GM19395 (cell line): ENCODE measurements around the gene NT5C1B.

Source experiments
- ATAC-seq: cut with Tn5 transposase; IDR thresholded peaks from one replicate; pipeline ENCODE4 v1.9.1; 2021; ENCODE audit warnings: mild to moderate bottlenecking, moderate library complexity; ENCODE audit not compliant: unreplicated experiment

NT5C1B gene

GRCh38 chr2:18600255-18600613 is 10.9 kb upstream of the NT5C1B start:
- no peak for ATAC-seq

DNA sequence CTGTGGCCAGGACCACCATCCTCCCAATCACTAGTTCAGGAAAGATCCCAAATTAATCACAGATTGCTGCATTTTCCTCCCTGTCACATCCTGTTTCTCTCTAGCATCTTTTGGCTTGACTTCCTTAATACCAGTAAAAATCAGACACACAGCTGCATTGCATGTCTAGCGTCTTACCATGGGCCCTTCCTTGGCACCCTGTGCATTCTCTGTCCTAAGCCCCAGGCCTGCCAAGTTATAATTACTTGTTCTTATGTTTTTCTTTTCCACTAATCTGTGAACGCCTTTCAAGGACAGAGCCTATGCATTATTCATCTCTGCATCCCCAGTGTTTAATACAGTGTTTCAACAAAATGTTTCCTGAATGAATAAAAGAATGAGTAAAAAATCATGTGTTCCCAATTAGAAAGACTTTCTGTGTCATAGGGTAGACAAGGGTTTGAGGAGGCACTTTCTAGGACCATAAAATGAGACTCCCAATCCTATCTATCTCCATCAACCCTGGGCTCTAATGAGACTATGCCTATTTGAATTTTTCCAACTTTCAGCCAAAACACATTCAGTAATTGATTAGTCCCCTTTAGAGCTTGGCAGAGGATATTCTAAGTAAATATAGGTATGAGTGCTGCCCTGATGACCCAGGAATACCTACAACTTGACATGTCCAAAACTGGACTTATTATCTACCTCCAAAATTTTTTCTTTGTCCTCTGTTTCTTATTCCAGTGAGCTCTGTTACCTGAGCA is 10.3 kb upstream of the NT5C1B start:
- no peak for ATAC-seq

- ATAC-seq: no peak
Observed at GRCh38 chr2:18598848-18599484, 9.6 kb upstream of the NT5C1B start.

DNA sequence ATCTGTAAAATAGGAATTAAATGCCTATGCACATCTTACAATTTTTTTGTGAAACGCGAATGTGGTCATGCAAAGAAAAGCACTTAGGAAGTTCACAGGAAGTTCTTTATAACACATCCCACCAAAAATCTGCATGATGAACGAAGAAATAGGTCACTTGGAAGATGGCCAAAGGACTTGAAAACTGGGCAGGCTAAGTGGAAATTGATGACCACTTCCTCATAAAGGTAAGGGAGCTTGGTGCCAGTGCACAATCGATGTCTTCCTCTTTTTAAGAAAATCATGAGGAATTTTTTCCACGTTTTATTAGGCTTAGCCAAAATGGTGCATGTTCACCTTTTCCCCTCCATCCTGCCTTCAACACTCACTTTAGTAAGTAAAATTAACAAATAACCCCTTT is 8.2 kb upstream of the NT5C1B start:
- ATAC-seq: no peak

DNA sequence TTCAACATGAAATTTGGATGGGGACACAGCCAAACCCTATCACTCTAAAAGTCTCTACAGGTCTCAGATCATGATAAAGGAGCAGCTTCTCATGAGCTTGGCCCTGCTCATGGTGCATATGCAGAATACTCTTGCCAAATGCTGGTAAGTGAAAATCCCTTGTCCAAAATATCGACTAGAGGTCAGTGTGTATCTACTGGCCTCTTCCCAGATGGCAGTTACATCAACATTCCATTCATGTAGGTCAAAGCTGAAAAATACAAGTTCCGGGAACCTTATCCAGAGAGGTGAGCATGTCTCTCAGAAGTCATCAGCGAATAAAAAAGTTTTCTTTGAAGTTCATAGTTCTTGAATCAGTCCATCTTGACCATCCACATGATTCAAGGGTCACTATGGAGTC is 7.6 kb upstream of the NT5C1B start:
- ATAC-seq: no peak

GRCh38 chr2:18593496-18593895 is 4.1 kb upstream of the NT5C1B start:
- no peak for ATAC-seq

DNA sequence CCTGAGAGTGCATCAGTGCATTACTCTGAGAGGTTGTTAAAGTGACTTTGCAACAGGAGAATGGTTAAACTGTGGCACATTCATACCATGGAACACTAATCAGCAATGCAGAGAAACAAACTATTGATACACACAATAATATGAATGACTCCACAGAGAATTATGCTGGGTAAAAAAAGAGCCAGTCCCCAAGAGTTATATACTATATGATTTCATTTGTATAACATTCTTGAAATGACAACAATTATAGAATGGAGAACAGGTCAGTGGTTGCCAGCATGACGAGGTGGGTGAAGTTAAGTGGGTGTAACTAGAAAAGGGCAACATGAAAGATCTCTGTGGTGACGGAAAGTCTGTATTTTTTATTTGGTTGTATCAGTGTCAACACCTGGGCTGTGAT is 3.0 kb upstream of the NT5C1B start:
- ATAC-seq: no peak

- ATAC-seq: no peak
Observed at GRCh38 chr2:18588802-18589201, 567 bp downstream of the NT5C1B start.

DNA sequence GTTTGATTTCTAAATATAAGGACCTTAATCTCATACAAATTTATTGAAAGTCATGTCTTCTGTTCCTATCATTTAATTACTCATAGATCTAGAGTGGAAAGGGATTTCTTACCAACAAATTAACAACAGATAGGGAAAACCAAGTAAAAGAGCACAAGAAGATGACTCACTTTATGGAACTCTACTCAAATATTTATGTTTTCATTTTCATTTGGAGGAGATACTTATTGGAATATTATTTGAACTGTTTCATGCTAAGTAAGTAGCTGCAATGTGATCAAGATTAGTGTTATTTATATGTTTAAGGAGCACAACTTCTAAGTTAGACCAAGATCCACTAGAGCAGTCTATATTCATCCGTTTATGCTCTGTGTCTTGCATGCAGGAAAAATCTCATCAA is 1.3 kb downstream of the NT5C1B start:
- no peak for ATAC-seq

- no peak for ATAC-seq
Observed at GRCh38 chr2:18585526-18585925, 3.8 kb downstream of the NT5C1B start.

GRCh38 chr2:18584608-18584954 is 4.8 kb downstream of the NT5C1B start:
- ATAC-seq: no peak

DNA sequence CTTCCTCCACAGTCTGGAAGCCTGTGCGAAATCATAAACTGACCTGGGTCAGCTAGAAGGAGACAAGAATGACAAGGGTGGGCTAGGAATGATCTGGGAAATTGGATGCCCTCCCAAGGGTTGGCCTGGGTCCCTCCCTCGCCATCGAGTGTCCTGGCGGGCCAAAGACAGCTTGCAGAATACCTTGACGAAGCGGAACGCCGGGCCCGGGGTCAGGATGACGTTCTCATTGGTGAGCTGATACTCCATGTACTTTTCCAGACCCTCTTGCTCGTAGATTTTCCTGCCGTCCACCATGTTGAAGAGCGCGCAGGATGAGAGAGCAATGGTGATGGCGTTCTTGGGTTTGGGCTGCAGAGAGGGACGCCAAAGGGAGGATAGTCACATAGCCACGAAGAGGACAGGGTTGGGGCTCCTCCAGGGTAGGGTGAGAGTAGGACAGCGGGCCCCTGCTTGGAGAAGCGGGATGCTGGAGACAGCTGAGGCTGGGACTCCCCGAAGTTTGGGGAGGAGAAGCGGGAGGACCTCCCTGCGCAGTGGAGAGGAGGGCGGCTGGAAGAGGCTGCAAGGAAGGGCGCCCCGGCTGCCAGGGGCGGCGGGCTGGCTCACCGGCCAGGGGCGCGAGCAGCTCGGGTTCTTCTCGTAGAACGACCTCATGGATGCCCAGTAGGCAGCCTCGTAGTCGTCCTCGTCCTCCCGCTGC is 5.3 kb downstream of the NT5C1B start:
- ATAC-seq: no peak

DNA sequence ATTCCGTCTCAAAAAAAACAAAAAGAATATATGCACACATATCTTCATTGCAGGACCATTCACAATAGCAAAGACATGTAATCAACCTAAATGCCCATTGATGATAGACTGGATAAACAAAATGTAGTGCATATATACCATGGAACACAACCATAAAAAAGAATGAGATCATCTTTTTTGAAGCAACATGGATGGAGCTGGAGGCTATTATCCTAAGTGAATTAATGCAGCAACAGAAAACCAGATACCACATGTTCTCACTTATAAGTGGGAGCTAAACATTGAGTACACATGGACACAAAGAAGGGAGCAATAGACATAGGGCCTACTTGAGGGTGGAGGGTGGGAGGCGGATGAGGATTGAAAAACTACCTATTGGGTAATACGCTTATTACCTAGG is 8.8 kb downstream of the NT5C1B start:
- no peak for ATAC-seq

- ATAC-seq: no peak
Observed at GRCh38 chr2:18578033-18578432, 11.3 kb downstream of the NT5C1B start.

DNA sequence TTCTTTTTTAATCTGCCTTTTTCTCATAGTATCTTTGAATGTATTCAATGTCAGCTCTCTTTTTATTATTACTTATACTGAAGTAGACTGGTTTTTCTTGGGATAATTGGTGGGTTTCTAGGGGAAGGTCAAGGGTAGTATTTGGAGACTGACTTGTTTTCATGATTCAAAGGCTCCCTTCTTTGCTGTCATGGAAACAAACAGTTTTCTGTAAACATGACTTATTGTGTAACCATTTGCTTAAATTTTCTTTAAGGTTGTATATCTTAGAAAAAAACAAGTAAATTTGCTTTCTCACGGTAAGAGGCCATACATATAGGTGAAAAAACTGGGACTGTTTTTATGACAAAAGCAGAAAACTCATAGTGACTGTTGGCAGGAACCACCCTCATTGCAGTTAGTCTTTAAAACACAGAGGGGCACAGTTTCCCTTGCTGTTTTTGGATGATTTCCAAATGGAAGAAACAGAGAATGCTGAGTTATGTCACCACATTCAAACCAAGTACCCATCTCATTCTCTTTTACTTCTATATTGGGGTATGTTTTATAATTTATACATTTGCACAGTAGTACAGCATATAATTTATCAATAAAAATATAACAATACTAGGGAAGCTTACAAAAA is 23.1 kb downstream of the NT5C1B start:
- ATAC-seq: no peak

GRCh38 chr2:18560797-18561085 is 28.6 kb downstream of the NT5C1B start:
- peak; percentile 7 for ATAC-seq

DNA sequence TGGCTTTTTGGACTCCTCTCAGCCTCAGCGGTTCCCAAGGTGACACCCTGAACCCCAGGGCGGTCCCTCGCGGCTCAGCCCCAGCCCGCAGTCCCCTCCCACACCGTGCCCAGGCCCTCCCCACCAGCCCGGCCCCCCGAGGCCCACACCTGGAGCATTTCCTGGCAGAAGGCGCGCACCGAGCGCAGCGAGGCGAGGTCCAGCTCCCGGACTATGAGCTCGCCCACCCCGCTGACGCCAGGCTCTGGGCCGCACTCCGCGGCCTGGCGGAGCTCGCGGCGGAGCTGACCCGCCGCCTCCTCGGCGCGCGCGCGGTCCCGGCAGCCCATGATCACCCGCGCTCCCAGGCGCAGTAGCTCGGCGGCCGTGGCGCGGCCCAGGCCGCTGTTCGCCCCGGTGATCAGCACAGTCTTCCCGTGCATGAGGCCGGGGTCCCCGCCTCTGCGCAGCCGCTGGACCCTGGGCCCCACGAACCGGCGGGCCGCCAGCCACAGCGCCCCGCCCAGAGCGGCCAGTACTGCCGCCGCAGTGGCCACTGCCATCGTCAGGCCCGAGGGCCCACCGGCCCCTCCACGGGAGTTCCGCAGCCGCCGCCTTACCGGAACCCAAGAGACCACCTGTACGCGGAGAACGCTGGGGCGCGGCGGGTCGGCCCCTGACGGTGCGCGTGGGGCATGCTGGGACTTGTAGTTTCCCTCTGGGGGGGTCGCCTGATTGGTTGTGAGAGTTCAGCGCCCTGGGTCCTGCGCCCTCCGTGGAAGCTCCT is 29.2 kb downstream of the NT5C1B start, which contains the start of gene RDH14:
RDH14 (minus strand) TSS at position 623 of the 766 bp plus-strand sequence; CDS start at position 542, 81 bp downstream.
- peak; percentile 96 for ATAC-seq

DNA sequence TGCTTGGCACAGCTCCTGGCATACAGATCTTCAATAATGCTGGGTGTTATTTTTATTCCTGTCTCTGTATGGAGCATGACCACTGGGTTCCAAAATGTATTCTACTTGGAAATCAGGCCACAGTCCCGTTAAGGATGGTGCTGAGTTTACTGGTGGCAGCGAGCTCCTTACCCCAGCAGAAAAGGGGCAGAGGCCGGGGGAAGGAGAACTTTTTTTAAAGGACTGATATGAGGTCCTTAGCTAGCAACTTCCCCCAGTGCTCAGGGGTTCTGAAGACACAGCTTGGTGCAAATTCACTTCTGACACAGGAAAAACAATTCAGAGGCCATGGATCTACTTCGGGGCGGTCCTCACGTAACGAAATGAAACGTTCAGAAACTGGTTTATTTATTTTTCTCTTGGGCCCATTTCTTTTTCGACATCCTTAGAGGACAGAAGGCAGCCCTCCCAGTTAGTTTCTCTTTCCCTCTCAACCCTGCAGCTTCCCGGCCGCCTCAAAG is 29.8 kb downstream of the NT5C1B start:
- ATAC-seq: no peak

GRCh38 chr2:18558458-18558857 is 30.9 kb downstream of the NT5C1B start:
- ATAC-seq: no peak

GRCh38 chr2:18557121-18557520 is 32.2 kb downstream of the NT5C1B start:
- ATAC-seq: no peak
